Measurements from ENCODE around the gene KRT28.
A peak's percentile ranks its signal among the peaks of the same experiment; 100 is the strongest.
"Not testable (repeated sequence)": the region's sequence is repeated elsewhere in the genome, so short reads cannot be mapped to it uniquely, and the experiment has no call there.

KRT28 gene

GRCh38 chr17:40818733-40819527, 19.2 kb upstream of the KRT28 start:
- peak; percentile 75 to 87 (median 79) for DNase-seq

- DNase-seq, result no peak
These were observed 18.6 kb upstream of the KRT28 start for GRCh38 chr17:40818343-40818732.

DNA sequence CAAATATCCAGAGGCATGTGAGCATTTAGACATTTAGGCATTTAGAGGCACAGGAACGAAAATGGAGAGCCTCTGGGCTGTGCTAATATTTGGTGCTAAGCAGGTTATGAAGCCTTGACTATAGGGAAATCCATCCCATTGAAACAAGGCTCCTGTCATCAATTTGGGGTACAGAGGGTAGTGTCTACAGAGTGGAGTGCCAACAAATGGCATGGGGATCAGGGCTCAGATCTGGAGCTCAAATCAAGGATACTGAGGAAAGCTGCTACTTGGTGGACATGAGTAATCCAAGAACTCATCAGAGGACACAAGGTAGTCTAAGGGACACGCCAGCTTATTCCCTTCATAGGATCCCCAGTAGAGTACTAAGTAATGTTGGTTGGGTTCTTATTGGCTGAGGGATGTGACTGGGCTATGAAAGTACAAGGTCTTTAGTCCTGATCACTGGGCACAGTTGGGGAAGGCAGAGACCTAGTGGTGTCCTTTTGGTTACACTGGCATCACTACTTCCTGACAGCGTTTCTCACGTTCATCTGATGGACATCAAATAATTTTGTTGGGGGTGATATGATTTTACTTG, 17.4 kb upstream of the KRT28 start:
- DNase-seq, result no peak

DNA sequence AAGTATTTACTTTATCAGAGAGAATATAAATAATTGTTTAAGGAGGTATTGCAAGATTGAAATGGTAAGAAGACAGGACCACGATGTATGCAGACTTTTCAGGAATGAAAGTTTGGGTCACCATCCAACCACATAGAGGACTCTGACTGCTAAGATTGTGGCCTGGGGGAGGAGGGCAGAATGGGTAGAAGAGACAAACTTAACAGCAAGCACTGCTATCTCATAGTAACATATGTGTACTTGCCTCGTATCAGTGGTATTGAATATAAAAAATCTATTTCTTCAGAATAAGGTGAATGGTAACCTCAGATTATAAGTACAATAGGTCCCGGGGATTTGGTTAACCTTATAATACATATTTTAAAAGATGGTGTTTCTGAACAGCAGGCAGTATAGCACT, 16.8 kb upstream of the KRT28 start:
- no peak for DNase-seq

DNA sequence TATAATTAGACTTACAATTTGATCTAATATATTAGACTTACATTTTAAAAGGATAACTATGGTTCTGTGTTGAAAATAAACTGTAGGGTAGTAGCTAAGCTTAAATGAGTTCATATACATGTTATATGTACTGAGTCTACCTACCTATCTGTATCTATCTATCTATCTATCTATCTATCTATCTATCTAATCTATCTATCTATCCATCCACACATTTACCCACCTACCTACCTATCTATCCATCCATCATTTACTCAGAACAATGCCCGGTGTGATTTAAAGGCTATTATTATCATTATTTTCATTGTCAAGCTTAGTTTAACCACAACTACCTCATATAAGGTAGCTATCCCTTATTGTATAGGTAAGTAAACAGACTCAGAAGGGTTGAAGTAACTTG, 15.6 kb upstream of the KRT28 start:
- no peak for DNase-seq

GRCh38 chr17:40814657-40815056, 14.9 kb upstream of the KRT28 start:
- not testable (repeated sequence) for DNase-seq

DNA sequence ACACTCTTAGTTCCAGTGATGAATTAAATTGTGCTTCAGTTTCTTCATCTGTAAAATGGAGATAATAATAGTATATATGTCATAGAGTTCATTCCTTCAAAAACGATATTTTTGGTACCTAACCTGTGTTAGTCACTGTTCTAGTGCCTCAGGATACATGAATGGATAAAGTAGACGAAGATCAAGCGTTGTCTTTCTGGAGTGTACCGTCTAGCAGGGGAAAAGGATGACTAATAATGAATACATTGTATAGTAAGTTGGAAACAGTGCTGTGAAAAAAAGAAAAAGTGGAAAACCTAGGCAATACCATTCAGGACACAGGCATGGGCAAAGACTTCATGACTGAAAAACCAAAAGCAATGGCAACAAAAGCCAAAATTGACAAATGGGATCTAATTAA, 14.0 kb upstream of the KRT28 start:
- DNase-seq, result no peak

DNA sequence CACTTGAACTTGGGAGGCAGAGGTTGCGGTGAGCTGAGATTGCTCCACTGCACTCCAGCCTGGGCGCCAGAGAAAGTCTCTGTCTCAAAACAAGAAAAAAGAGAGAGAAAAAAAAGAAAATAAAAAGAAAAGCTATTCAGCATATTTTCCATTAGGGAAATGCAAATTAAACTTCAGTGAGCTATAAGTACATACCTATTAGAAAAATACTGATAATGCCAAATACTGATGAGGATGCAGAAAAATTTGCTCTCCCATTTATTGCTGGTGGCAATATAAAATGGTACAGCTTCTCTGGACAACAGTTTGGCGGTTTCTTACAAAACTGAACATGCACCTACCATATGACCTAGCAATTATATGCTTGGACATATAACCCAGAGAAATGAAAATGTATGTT, 12.9 kb upstream of the KRT28 start:
- DNase-seq, result no peak

DNA sequence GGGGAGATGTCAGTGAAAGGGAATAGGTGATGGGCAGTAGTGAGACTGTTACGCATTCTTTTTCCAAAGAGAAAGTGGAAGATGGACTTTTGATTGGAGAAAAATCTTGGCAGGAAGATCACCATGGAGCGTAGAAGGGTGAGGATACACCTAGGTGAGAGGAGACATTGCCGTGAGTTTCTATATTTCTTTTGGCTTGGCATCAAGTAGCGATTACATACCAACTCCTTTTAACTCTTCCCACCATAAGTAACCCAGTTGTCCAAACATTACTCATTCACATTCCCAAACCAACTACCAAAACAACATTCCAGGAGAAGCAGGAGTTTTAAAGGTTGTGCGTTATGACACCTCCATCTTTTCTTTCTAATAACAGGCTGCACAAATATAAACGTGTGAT, 10.7 kb upstream of the KRT28 start:
- no peak for DNase-seq

GRCh38 chr17:40809721-40810421, 10.1 kb upstream of the KRT28 start:
- DNase-seq, result no peak

DNA sequence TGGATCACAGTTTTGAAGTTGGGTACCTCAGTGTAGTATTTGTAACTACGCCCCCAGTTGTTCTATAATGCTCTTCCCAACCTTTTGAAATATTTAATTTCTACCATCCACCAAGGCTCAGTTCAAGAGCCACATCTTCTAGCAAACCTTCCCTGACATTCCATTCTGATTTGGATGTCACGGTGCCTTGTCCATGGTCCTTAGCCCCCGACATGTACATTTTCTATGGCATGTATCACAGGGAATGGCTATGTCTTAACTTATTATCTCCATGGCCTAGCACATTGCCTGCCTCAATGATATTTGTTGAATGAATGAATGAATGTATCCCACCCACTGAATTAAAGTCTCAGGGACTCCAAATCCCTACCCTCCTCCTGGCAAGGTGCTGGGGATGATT, 6.4 kb upstream of the KRT28 start:
- DNase-seq, result no peak

DNA sequence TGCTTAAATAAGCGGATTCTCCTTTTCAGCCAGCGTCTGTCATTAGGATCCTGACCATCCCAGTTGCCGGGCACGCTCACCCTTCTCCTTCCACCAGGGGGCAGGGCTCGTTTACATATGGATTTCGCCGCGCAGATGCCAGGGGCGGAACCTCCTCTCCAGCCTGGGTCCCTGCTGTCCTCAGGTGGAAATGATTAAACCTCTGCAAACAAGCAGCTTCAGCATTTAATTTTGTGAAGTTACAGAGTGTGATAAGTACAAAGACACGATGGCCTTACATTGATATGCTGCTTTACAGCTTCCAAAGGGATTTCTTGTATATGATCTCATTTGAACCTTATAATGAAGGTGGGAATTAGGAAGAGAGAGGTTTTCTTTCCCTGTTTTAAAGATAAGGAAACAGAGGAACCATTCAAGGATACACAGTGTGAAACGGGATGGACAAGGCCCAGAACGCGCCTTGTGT, 3.9 kb upstream of the KRT28 start:
- DNase-seq, result peak in 5 of 6 experiments; percentile 46 to 64 (median 59)

- DNase-seq, result no peak
These were observed 1.4 kb upstream of the KRT28 start for GRCh38 chr17:40801157-40801556.

GRCh38 chr17:40800381-40800780, 622 bp upstream of the KRT28 start:
- DNase-seq, result no peak

DNA sequence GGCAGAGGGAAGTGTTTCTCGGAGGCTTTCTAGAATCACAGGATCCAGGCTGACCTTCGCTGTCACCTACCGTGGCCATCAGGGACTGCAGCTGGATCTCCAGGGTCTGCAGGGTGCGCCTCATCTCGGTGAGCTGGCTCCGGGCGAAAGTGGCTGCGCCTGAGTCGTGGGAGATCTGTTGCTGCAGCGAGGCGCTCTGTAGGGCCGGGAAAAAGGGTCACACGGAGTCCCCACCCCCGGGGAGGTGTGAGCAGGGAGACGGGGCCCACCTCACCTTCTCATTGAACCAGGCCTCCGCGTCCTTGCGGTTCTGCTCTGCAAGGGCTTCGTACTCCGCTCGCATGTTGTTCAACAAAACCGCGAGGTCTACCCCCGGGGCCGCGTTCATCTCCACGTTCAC, 2.9 kb downstream of the KRT28 start:
- DNase-seq, result no peak

DNA sequence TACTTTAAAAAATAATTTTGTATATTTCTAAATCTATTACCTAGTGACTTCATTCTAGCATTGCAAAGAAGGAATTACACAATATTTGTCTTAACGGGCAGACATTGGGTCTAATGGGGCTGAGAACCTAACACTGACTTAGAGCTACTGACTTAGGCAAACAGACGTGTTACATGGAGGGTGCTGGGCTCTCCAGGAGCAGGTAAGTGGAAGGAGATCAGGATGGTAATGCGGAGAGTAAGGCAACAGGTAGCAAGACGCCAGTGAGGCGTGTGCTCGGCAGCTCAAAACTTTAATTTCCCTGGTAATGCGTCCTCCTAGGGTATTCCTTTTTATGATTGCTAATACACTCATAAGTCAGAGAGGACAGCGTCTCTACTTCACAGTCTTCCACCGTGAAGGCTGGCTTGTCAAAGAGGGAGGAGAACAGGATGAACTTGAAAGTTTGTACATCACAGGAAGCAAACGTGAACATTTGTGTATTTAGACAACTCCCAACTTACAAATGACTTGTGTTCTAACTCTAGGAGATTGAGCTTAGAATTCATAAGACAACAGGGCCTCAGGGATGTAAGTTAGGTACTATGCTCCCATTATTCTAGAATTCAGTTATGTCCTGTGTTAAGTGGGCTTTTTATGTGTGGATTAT, 4.6 kb downstream of the KRT28 start:
- no peak for DNase-seq

DNA sequence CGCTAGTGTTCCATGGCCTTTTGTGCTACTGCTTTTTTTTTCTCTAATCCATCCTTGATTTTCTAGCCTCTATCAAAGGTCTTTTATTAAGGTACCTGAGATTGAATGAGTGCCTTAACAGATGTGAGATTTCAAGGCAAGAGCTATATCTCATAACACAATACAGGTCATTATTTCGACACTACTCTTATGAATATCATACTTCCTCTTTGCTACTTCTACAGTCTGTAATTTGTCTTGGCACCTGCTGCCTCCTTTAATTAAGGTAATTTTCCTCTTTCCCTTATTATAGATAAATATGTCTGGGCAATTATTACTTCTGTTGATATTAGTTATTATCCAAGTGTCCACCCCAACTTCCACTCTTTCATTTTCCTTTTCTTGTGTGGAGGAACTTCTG, 5.3 kb downstream of the KRT28 start:
- DNase-seq, result no peak

DNA sequence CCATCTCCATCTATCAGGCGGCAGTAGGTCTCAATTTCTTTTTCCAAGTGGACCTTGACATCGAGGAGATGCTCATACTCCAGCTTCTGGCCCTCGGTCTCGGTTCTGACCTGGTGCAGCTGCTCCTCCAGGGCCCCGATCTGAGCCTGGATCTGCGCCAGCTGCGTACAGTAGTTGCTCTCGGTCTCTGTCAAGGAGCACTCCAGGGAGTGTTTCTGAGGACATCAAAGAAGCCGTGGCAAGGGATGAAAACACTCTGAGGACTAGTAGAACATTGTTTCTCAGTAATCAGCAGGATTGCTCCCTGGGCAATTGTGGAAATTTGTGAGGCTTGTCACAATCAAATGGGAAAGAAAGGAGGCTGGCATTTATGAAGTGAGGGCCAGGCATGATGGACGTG, 5.9 kb downstream of the KRT28 start:
- DNase-seq, result no peak

DNA sequence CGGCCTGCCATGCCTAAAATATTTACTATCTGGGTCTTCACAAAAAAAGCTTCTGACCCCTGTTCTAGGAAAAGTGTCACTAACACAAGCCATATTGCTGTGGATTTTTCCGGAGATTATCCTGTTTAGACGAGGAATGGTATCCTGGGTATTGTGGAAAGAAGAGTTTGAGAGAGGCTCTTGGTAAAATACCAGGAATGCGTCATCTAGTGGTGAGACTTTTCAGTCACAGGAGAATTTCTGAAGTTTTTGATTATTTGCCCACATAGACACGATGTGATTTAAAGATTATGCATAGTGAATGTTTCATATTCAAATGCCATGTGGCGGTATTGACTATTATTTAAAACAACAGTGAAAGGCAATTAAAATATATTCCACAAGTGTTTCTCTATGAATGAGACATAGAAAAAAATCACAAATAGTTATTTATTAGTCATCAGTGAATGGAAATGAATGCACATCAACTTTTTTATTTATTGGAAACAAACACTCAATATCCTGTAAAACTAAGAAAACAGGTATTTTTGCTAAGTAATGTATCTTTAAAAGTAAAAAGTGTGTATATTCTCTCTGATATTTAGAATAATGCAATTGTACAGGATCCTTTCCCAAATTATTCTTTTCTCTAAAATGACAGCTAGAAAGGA, 7.8 kb downstream of the KRT28 start:
- DNase-seq, result no peak

DNA sequence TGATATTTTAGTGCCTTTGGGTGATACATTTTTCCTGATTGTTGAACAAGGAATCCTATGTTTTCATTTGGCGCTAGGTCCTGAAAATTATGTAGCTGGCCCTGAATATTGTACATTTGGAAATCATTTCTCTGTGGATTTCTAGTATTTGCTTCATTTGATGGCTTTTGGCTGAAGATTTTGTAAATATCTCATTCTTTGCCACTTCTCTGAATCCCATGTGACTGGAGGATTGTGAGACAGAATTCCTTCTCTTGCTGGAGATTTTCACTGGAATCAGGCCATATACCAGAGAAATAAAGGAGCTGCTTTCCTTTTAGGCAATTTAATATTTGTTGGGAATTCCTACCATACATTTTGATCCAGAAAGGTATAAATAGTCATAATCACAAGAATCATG, 8.6 kb downstream of the KRT28 start:
- DNase-seq, result no peak

- no peak for DNase-seq
These were observed 17.3 kb downstream of the KRT28 start, which contains the start of gene KRT27 for GRCh38 chr17:40782450-40782849. KRT27 (minus strand) TSS chr17:40782550; CDS start chr17:40782493, 57 bp downstream.

- peak in 3 of 6 experiments; percentile 5 to 21 (median 14) for DNase-seq
These were observed 20.4 kb downstream of the KRT28 start for GRCh38 chr17:40779181-40779909.
